HG02970 (cell line): ENCODE data around the gene CATSPER3.

ENCODE experiments used
- ATAC-seq: cut with Tn5 transposase; IDR thresholded peaks from one replicate; pipeline ENCODE4 v1.9.1; 2021; ENCODE audit warnings: mild to moderate bottlenecking, moderate library complexity, moderate number of reproducible peaks; ENCODE audit not compliant: unreplicated experiment, low FRiP score

The CATSPER3 gene

GRCh38 chr5:135039271-135040033 is 71.7 kb downstream of the CATSPER3 start:
- no peak for ATAC-seq

GRCh38 chr5:135040034-135040332 is 72.3 kb downstream of the CATSPER3 start:
- no peak for ATAC-seq

DNA sequence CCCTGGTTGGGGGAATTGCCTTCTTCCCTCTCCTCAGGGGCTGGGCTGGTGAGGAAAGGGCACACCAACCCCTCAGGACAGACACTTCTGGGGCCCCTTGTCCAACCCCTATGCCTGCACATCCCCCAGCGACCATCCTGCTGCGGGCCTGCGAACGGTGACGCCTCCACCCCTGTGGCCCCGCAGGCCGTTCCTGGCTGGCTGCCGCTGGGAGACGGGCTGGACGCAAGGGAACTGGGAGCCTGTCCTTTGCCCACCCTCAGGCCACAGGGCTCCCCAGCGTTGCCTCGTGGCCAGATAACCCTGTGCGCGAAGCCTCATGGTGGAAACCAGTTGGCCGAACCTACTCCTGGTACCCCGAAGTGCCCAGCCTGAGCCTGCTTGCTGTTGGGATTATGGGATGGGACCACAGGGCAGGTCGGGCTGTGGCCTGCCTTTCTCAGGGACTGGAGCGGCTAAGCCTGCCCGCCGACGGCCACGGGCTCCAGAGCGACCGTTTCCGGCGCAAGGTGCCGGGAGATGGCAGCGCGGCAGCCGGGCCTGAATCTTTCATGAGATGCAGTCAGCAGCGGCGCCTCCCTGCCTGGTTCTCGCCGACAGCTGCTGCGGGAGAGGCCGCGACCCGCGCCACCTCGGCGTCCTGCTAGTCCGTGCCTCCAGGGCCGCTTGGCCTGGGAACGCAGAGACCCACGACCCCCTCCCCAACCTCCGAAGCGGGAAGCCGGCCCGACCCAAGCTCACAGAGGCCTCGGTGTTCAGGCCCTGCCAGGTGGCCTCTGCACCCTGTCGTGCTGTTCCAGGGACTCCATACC is 72.8 kb downstream of the CATSPER3 start:
- no peak for ATAC-seq

GRCh38 chr5:135041145-135041587 is 73.5 kb downstream of the CATSPER3 start:
- no peak for ATAC-seq

- ATAC-seq = no peak
These were observed 74.0 kb downstream of the CATSPER3 start for GRCh38 chr5:135041726-135042125.

DNA sequence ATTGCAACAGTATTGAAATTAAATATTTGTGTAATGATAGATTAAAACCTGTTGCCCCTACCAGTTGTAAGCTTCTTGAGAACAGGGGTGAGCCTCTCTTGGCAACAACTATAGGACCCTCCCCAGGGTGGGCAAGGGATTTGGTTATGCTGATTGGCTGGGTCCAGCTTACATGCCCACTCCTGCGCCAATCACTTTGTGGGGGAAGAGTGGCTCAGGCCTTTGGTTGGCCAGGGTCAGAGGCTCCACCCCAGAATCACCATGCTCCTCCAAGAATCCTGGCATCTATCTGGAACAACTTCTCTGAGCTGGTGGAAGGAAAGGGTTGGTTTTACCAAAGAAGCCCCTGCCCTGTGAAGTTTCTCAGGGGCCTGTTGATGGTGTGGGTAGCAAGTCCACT is 74.9 kb downstream of the CATSPER3 start:
- no peak for ATAC-seq

GRCh38 chr5:135045488-135045887 is 77.8 kb downstream of the CATSPER3 start:
- ATAC-seq = no peak

DNA sequence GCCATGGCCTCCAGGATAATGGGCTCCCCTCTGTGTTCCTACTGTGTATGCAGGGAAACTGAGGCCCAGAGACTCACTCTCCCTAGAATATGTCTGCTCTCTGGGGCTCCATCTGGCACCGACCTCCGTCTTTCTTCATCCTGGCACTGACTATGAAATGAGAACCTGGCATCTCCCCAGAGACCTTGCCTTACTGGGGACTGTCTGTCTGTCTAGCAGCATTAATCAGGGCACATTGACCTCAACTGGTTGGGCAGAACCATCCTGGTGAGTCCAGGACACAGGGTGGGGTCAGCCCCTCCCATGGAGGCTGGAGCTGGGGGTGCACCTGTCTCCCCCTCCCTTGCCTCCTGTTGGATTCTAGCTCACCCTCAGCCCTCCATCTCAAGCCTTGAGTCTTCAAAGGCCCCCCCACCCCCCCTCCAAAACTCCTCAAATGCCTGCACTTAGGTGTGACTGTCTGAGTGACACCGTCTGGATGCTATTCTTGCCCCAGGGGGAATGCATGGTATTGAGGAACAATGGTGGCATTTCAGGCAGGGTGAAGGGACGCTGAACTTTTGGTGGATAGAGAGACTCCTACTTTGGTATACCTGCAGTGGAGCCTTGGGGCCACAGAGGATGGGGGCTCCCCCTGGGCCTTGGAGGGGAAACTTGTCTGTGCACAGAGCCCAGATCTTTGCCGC is 79.1 kb downstream of the CATSPER3 start:
- no peak for ATAC-seq

GRCh38 chr5:135047347-135047695 is 79.6 kb downstream of the CATSPER3 start:
- no peak for ATAC-seq

DNA sequence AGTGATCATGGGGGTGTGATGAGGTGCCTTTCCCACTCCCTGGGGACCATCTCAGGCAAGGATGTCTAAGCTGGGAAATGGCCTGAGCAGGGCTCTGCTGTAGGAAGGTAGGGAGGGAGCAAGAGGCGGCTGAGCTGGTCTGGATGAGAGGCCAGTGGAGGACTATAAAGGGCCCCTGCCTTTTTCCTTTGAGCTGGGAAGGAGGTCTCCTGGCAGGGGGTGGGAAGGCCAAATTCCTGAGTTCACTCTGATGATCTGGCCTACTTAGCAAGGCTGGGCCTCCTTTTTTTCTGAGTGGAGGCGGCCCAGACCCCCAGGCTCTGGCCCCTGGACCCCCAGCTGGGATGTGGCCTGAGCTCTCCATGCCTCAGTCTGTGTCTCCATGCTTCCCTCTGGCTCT is 80.6 kb downstream of the CATSPER3 start:
- ATAC-seq = no peak

DNA sequence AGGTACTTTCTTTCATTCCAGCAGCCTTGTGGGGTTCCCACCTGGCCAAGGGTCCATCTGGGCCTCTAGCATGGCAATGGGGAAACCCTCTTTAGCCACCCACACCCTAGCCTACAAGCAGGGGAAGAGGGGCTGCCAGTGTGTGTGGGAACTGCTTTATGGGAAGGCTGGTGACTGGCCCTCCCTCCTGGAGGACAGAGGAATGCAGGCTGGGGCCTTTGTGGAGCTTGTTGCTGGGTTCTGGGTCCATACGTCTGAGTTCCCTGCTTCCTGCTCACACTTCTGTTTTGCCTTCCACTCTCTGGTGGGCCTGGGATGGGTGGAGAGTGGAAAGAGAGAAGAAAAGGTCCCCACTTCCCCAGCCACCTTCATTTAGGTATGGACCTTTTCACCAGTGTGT is 81.2 kb downstream of the CATSPER3 start:
- no peak for ATAC-seq

- ATAC-seq = no peak
These were observed 82.6 kb downstream of the CATSPER3 start for GRCh38 chr5:135050244-135050767.

DNA sequence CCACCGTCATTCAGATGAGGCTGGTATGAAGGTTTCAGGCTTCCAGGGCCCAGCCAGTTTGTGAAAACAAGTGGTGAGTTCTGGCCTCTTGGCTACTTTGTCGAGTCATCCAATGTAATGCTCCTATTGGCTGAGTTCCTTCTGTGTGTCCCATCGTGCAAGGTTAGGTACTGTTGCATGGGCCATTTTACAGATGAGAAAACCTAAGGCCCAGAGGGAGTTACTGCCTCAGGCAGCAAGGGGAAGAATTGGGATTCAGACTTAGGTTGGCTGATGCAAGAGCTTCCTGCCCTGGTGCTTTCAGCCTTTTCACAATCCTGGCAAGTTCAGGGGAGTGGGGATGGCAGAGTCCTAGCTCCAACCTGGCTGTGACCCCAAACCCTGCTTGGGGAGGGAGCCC is 83.7 kb downstream of the CATSPER3 start:
- no peak for ATAC-seq

DNA sequence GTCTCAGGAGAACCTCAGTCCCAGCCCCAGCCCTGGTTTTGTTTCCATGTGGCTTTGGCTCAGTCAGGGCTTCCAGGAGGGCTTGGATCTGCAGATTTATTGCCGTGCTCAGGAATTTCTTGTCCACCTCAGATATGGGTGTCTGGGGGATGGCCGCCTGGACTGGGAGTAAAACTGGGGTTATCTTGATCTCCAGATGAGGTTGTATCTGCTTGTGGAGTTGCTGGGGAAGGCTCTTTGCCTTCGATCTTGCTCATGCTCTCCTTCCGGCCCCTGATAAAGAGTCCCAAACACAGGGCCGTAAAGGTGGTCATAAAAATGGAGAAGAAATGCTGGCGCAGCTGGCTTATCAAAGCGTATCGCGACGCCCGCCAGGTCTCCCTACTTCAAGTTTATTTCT is 84.2 kb downstream of the CATSPER3 start:
- no peak for ATAC-seq

DNA sequence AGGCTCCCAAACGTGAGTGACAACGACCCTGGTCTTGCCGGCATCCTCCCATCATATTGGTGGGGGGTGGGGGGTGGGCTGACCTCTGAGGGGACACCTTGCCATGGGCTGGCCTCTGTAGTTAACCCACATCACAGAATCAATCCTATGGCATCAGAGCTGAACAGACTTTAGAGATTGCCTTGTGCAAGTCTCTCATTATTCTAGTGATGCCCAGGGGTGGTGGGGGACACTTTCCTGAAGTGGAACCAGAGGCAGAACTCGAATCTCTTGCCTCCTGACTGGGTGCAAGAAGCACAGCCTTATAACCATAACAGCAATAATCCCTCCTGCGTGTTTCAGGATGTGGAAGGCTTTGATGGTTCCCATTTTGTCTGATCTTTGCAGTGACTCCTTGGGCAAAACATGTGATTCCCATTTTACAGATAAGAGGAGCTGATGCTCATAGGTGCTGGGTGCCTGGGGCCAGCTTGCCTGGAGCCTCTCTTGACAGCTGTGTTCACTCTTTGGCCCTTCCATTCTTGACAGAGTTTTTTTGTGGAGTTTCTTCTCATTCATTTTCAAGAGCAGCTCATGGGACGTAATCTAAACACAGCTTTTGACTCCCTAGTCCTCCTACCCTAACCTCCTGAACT is 84.9 kb downstream of the CATSPER3 start:
- no peak for ATAC-seq

DNA sequence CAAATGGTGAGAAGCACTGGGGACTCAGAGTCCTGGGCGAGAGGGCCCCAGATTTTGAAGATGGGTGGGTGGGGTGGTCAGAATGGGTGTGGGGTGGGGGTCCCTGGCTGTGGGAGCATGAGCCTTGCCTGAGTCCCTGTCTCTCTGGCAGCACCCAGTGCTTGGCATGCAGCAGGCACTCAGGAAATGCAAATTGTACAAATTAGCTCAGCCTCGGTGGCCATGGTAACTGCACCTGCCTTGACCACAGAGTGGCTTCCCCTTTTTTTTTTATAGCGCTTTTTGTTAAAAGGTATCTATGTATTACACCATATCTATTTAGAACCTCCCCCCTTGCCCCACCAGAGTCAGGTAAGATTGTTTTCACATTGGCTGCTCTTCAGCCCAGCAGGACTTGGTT is 85.6 kb downstream of the CATSPER3 start:
- peak; percentile 65 for ATAC-seq

DNA sequence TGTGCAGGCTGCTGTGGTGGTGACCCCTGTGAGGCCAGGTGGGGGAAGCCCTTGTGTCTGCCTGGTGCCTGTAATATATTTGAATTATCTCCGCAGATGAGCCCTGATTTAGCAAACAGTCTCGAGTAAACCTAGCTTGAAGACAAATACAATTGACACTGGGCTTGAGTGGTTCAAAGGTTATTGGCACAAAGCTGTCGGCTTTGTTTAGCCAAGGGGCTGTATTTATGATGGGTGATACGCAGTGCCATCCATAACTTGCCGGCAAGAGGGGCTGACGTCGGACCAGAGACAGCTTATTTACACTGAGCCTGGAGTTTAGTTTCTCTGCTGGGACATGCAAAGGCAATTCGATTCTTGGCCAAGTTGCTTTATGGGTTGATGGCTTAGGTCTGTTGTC is 86.3 kb downstream of the CATSPER3 start:
- no peak for ATAC-seq

DNA sequence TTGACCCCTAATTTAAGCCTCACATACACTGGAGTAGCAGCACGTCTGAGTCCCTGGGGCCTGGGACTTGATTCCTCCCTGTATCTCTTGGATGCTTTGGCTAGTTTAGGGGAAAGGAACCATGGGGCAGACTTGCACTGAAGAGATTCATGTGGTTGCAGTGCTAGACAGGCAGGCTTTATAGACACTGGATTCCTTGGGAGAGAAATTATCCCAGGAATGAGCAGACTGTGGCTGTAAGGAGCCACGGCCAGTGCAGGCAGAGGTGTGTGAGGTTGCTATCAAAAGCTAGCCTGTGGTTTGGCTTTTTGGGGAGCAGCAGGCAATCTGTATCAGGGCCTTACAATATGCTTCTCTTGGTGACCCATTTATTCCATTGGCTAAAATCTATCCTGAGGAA is 86.8 kb downstream of the CATSPER3 start:
- ATAC-seq = no peak

GRCh38 chr5:135055396-135055795 is 87.7 kb downstream of the CATSPER3 start:
- no peak for ATAC-seq

DNA sequence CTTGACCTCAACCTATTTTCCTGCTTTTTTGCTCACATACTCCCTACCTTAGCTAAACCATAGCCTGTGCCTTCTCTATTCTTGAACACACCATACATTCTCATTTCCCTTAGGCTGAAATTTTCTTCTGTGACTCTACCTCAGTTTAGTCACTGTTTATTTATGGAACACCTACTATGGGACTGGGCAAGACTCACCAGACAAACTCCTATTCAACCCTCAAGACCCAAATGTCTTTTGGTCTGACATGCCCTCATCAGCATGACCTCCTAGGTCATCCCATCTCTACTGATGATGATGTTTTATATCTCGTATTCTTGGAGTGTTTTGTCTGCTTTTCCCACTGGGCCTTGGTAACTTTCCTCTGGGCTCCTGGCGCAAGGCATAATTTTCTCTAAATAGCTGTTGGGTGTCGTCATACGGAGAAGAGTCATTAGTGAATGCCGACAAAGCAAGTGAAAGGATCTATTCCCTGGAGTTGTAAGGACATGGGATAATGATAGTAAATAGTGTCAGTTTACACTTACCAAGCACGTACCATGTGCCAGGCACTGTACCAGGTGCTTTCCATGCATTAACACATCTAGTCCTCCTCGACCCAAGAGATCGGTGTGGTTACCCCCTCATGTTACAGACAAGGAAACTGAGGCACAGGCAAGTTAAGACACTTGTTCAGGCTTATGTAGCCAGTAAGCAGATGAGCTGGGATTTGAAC is 88.8 kb downstream of the CATSPER3 start:
- no peak for ATAC-seq
